Skin of body (tissue), 2 donors: ENCODE measurements around the gene DCTN2. TPM values are rescaled to one million over a fixed set of nuclear protein-coding genes. Genes with fewer than 3 reads are reported as not detected.
"Not testable (repeated sequence)": the region's sequence is repeated elsewhere in the genome, so short reads cannot be mapped to it uniquely, and the experiment has no call there.

Experiments used
- DNase-seq: peaks from one replicate; lab custom pipeline; 2025; lab: John Stamatoyannopoulos, UW
- total RNA-seq: library from RNA; depleted of rRNA; stranded (reverse); fragments of >200 nt; gene quantifications from one replicate; pipeline ENCODE4 v1.2.3, GENCODE V29; 2014

The DCTN2 gene
- total RNA-seq, 1 donor from 2014 or later = 62.0 TPM

DNA sequence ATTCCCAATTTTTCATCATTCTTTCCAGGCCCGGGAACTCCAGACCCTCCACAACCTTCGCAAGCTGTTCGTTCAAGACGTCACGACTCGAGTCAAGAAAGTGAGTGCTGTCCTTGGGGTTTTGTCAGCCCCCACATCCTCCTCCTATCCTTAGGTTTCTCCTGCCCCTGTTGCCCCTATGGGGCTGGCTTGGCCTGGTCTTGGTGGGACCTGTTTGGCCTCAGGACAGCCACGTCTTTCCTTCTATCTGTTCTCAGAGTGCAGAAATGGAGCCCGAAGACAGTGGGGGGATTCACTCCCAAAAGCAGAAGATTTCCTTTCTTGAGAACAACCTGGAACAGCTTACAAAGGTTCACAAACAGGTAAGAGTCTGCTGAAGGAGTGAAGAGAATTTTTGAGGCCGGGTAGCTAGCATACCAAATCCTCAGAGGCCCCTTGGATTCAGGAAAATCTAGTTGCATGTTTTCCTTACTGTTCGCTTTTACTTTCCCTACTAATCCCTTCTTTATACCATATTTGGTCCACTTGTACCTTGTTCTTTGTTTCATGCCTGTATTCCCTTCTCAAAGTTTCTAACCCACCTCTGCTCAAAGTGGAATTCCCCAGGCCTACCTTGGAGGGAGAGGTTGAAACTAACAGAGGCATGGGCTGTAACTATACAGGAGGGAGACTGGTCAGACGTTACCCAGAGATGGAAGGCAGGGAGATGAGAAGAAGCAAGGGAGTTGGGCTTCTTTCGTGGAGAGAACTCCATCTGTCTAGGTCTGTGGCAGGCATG lies 31.2 kb upstream of the DCTN2 start:
- no peak for DNase-seq

- DNase-seq = no peak
These were observed 29.7 kb upstream of the DCTN2 start for GRCh38 chr12:57576613-57577160.

DNA sequence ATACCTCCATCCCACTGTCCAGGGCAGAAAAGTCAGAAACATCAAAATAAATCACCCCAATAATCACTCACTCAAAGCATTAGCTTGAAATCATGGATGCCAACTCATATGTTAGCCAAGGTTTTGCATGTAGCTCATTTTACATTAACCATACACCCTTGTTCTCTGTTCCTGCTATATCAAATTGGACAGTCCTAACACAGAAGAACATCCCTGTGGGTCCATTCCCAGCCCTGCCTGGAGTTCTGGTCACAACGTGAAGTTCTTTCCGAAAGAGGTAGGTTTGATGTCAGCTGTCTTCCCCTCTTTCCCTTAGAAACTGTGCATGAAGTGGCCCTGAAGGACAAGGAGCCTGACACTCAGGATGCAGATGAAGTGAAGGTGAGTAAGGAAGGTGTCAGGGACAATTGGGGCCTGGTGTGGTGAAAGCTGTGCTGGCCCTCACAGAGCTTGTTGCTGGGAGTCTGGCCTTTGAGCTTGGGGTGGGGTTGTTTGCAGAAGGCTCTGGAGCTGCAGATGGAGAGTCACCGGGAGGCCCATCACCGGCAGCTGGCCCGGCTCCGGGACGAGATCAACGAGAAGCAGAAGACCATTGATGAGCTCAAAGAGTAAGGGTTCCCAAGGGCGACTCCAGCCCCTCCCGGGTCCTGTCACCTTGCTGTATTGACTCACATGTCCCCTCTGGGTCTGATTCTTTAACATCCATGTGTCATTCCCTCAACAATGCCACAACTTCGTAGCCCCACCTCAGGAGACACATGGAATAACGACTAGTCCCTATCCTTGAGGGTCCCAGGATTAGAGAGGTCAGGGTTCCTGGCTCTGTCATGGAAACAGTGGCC lies 29.0 kb upstream of the DCTN2 start:
- DNase-seq = no peak

- no peak for DNase-seq
These were observed 27.8 kb upstream of the DCTN2 start for GRCh38 chr12:57574795-57575194.

- no peak for DNase-seq
These were observed 25.2 kb upstream of the DCTN2 start for GRCh38 chr12:57571926-57572762.

DNA sequence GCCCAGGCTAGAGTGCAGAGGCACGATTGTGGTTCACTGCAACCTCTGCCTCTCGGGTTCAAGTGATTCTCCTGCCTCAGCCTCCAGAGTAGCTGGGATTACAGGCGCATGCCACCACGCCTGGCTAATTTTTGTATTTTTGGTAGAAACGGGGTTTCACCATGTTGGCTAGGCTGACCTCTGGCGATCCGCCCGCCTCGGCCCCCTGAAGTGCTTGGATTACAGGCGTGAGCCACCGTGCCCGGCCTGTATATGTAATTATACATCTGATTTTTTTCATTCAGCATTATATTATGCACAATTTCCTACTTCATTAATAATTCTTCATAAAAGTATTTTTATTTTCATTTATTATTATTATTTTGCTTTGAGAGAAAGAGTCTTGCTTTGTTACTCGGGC lies 23.4 kb upstream of the DCTN2 start:
- DNase-seq = not testable (repeated sequence)

- DNase-seq = no peak
These were observed 22.9 kb upstream of the DCTN2 start for GRCh38 chr12:57569858-57570257.

- DNase-seq = no peak
These were observed 21.8 kb upstream of the DCTN2 start for GRCh38 chr12:57568838-57569237.

- no peak for DNase-seq
These were observed 17.3 kb upstream of the DCTN2 start for GRCh38 chr12:57564178-57564740.

DNA sequence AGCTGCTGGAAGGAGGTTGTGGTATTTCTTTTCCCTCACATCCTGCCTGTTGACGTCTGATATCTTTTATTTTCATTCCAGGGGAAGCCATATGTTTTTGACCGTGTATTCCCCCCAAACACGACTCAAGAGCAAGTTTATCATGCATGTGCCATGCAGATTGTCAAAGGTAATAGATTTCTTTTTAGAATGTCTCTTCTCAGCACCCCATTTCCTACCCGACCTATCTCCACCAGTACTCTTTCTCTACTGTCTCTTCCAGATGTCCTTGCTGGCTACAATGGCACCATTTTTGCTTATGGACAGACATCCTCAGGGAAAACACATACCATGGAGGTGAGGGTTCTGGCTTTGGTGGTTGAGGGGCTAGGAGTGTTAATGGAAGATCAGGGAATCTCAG lies 16.4 kb upstream of the DCTN2 start:
- no peak for DNase-seq

GRCh38 chr12:57561117-57561516 lies 14.1 kb upstream of the DCTN2 start:
- DNase-seq = not testable (repeated sequence)

DNA sequence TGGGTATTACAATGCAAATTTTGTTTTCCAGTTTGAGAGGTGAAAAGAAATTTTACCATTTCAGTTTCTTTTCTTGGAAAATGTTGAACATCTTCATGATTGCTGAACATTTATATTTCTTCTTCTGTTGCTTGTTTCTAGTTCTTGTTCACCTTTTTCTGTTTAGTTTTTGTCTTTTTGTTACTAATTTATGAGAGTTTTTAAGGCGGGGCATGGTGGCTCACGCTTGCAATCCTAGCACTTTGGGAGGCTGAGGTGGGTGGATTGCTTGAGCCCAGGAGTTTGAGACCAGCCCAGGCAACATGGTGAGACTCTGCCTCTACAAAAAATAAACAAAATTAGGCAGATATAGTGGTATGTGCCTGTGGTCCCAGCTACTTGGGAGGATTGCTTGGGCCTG lies 13.5 kb upstream of the DCTN2 start:
- DNase-seq = no peak

GRCh38 chr12:57558864-57559263 lies 11.9 kb upstream of the DCTN2 start:
- DNase-seq = no peak

DNA sequence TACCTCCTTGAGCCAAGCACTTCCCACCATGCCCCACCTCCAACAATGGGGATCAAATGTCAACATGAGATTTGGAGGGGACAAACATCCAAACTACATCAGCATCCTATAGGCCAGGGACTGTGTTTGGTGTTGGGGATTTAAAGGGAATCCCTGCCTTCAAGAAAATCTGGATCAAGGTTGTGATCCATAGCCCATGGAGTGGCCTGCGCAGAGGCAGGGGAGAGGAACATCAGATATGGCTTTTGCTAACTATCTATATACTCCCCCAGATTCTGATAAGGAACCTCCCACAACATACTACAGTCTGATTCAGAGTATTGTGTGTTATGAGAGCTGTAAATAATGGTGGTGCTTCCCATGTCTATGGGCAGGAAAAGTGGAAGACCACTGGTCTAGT lies 7.9 kb upstream of the DCTN2 start:
- no peak for DNase-seq

DNA sequence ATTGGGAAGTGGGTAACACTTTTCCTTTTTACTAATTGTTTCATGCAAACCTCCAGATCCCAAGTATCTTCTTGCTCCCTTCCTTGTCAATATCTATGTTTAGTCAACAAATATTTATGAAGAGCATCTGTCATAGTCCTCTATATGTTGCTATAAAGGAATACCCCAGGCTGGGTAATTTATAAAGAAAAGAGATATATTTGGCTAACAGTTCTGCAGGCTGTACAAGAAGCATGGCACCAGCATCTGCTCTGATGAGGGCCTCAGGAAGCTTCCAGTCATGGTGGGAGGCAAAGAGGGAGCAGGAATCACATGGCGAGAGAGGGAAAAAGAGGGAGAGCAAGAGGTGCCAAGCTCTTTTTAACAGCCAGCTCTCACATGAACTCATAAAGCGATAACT lies 7.5 kb upstream of the DCTN2 start:
- DNase-seq = no peak

- no peak for DNase-seq
These were observed 6.6 kb upstream of the DCTN2 start for GRCh38 chr12:57553343-57554202.

DNA sequence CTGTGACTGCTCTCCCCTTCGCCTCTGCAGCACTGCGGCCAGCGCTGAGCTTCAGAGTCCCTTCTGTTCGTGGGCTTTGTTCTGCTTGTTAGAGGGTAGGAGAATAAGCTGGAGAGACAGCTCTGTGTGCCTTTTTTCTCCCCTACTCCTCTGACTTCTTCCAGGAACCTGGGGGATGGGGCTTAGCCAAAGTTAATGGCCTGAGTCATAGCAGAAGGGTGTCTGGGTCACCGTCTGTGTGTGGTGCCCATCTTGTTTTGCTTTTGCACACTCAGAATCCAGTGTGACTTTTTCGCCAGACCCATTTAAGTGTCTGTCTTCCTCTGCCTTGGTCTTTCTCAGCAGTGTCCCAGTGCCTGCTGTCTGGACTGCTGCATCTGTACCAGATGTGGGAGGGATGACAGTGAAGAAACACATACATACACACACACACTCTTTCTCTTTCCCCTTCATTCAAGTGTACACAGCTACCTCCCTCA lies 5.9 kb upstream of the DCTN2 start:
- no peak for DNase-seq

DNA sequence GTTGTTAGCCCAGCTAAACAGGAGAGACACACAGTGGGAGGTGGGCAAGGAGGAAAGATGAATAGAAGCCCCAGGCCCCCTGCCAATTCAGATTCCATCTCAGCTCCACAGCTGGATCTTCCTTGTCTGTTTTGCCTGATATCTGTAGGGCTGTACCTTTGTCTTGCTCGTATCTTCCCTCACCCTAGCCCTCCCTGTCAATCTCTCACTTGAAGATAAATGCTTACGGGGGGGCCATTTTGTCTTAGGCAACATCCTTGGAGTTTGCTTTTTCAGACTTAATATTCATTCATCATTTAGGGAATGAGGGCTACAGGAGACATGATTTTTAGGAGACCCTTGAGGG lies 5.3 kb upstream of the DCTN2 start:
- DNase-seq = no peak

DNA sequence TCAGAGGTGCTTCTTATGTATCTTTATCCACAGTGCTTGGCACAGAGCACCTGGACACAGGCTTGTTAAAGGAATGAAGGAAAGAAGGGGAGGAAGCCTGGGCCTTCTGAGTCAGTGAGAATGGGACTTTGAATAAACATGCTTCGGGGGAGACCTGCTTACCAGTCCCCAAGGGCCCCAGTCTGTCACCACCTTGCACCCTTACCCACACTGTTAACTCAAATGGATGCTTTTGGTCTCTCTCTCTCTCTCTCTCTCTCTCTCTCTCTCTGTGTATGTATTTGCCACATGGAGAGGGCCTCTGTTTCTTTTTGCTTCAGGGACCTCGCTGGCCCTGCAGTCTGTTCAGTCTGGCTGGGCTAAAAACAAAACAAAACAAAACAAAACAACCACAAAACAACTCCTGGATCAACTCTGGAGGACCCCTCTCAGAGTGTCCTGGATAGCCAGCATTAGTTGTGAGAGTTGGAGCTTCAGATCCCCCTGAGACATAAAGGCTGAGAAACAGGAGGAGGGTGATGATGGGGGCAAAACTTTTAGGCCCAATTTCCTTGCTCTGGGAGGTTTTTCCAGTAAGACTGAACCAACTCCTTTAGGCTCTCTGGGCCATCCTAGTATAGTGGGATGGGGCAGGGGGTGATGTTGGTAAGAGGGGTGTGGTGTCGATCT lies 4.8 kb upstream of the DCTN2 start:
- no peak for DNase-seq
